MM.1S (cell line): ENCODE measurements around the gene PPP4R1.

Experiments used
- DNase-seq: peaks from one replicate; pipeline ENCODE4 v3.0.0-alpha.2; 2015
- H2AFZ ChIP-seq: fragments of 300-600 bp; sonication (generic); 2 replicates; pipeline ENCODE4 v1.6.0; 2016; ENCODE audit warnings: antibody characterized with exemption, low read length
- H3F3A ChIP-seq: fragments of 300-600 bp; sonication (generic); 2 replicates; pipeline ENCODE4 v1.6.1; 2016; ENCODE audit warnings: mild to moderate bottlenecking, antibody characterized with exemption, low read length, moderate library complexity, mixed read lengths; ENCODE audit not compliant: insufficient read depth
- H3K27ac ChIP-seq: fragments of 300-600 bp; sonication (generic); 2 replicates; pipeline ENCODE4 v1.5.1; 2016; ENCODE audit warnings: mild to moderate bottlenecking, low read length
- H3K27me3 ChIP-seq: fragments of 300-600 bp; sonication (generic); replicated peaks from 2 replicates; pipeline ENCODE4 v1.6.0; 2016; ENCODE audit warnings: low read length; ENCODE audit not compliant: insufficient read depth
- H3K36me3 ChIP-seq: fragments of 300-600 bp; sonication (generic); replicated peaks from 2 replicates; pipeline ENCODE4 v1.6.1; 2016; ENCODE audit warnings: mild to moderate bottlenecking, low read length, mixed read lengths; ENCODE audit not compliant: insufficient read depth
- H3K4me1 ChIP-seq: fragments of 300-600 bp; sonication (generic); 2 replicates; pipeline ENCODE4 v1.6.1; 2016; ENCODE audit warnings: low read length, mixed read lengths
- H3K4me2 ChIP-seq: fragments of 300-600 bp; sonication (generic); 2 replicates; pipeline ENCODE4 v1.6.0; 2016; ENCODE audit warnings: low read depth, low read length
- H3K4me3 ChIP-seq: fragments of 300-600 bp; sonication (generic); 2 replicates; pipeline ENCODE4 v1.5.1; 2016; ENCODE audit warnings: low read length, mixed read lengths
- H3K79me2 ChIP-seq: fragments of 300-600 bp; sonication (generic); 2 replicates; pipeline ENCODE4 v1.6.1; 2016; ENCODE audit warnings: mixed run types, low read length, mixed read lengths
- H3K9ac ChIP-seq: fragments of 300-600 bp; sonication (generic); 2 replicates; pipeline ENCODE4 v1.6.1; 2016; ENCODE audit warnings: low read length, mixed read lengths
- H3K9me2 ChIP-seq: fragments of 300-600 bp; sonication (generic); replicated peaks from 2 replicates; pipeline ENCODE4 v1.6.1; 2016; ENCODE audit warnings: mild to moderate bottlenecking, low read length, mixed read lengths; ENCODE audit not compliant: insufficient read depth
- H3K9me3 ChIP-seq: fragments of 300-600 bp; sonication (generic); replicated peaks from 2 replicates; pipeline ENCODE4 v1.6.1; 2016; ENCODE audit warnings: mild to moderate bottlenecking, low read length, mixed read lengths; ENCODE audit not compliant: insufficient read depth
- H4K20me1 ChIP-seq: fragments of 300-600 bp; sonication (generic); 2 replicates; pipeline ENCODE4 v1.6.1; 2016; ENCODE audit warnings: mild to moderate bottlenecking, low read length, moderate library complexity, mixed read lengths; ENCODE audit not compliant: insufficient read depth
- CTCF ChIP-seq: fragments of 300-600 bp; sonication (generic); IDR thresholded peaks from 2 replicates; pipeline ENCODE4 v1.5.1; 2016; ENCODE audit warnings: antibody characterized with exemption, low read length, mixed read lengths
- EZH2 ChIP-seq: fragments of 300-600 bp; sonication (generic); optimal IDR thresholded peaks from 2 replicates; pipeline ENCODE3; 2017; ENCODE audit warnings: low read depth, mild to moderate bottlenecking, antibody characterized with exemption, low read length, mixed read lengths
- EZH2phosphoT487 ChIP-seq: fragments of 300-600 bp; sonication (generic); IDR thresholded peaks from 2 replicates; pipeline ENCODE4 v1.6.1; 2018; ENCODE audit warnings: antibody characterized with exemption, low read length

Gene PPP4R1

DNA sequence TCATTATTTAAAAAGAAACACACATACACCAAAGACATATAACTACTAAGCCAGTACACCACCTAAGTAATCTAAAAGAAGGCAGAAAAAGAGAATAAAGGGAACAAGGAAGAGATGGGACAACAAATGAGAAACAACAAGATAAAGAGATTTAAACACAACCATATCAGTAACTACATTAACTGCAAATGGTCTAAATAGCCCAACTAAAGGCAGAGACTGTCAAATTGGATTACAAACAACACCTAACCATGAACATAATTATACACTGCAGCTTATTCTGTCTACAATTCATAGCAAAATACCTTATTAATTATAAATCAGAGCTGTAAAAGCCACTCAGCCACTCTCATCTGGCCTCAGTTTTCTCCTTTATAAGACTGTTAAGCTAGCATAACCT is 15.0 kb downstream of the PPP4R1 start:
- H3K36me3 ChIP-seq = no peaks in the 10 kb centered on the region
- H3K4me1 ChIP-seq = peaks cover 9% of the 10 kb centered on the region

DNA sequence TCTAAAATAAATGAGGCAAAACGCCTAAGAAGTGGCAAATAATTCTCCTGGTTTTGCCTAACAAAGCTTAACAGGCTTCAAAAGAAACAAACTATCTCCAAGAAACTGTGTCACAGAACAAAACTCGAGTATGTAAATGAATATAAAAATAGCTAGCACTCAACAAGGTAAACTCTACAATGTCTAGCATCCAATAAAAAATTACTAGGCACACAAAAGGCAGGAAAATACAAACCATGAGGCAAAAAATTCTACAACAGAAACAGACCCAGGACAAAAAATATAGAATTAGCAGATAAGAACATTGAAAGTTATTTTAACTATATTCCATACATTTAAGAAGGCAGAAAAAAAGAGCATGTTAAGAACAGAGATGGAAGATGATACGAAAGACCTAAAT is 16.8 kb downstream of the PPP4R1 start:
- H3K27ac ChIP-seq = no peak overlapping the region
- no peaks in the 10 kb centered on the region for H3F3A ChIP-seq
- H3K36me3 ChIP-seq = no peaks in the 10 kb centered on the region; the same call in 1 of the 2 replicates
- no peak overlapping the region for H3K4me3 ChIP-seq
- peaks cover 65% of the 10 kb centered on the region for H3K79me2 ChIP-seq
- H3K9me2 ChIP-seq = no peaks in the 10 kb centered on the region
- no peaks in the 10 kb centered on the region for H3K27me3 ChIP-seq
- no peaks in the 10 kb centered on the region for H4K20me1 ChIP-seq
- peaks cover 10% of the 10 kb centered on the region for H3K4me1 ChIP-seq
- H3K4me2 ChIP-seq = no peak overlapping the region
- H3K9me3 ChIP-seq = no peaks in the 10 kb centered on the region
- TF ChIP-seq CTCF = no peak
- TF ChIP-seq EZH2phosphoT487 = no peak
- TF ChIP-seq EZH2 = no peak
- no peak overlapping the region for H2AFZ ChIP-seq
- DNase-seq = no peak
- no peak overlapping the region for H3K9ac ChIP-seq

More for the DNA sequence above, 15.0 kb downstream of the PPP4R1 start:
- Histone ChIP-seq H3K4me3 (no peak overlapping the region), H3K9ac (no peak overlapping the region), H4K20me1 (no peaks in the 10 kb centered on the region), H3K27ac (no peak overlapping the region), H3K27me3 (no peaks in the 10 kb centered on the region), H3F3A (no peaks in the 10 kb centered on the region), H3K9me2 (no peaks in the 10 kb centered on the region), H2AFZ (no peak overlapping the region), H3K79me2 (peaks cover 77% of the 10 kb centered on the region), H3K9me3 (no peaks in the 10 kb centered on the region), H3K4me2 (no peak overlapping the region)
- DNase-seq = no peak
- no peak for TF ChIP-seq EZH2
- no peak for TF ChIP-seq CTCF
- no peak for TF ChIP-seq EZH2phosphoT487

DNA sequence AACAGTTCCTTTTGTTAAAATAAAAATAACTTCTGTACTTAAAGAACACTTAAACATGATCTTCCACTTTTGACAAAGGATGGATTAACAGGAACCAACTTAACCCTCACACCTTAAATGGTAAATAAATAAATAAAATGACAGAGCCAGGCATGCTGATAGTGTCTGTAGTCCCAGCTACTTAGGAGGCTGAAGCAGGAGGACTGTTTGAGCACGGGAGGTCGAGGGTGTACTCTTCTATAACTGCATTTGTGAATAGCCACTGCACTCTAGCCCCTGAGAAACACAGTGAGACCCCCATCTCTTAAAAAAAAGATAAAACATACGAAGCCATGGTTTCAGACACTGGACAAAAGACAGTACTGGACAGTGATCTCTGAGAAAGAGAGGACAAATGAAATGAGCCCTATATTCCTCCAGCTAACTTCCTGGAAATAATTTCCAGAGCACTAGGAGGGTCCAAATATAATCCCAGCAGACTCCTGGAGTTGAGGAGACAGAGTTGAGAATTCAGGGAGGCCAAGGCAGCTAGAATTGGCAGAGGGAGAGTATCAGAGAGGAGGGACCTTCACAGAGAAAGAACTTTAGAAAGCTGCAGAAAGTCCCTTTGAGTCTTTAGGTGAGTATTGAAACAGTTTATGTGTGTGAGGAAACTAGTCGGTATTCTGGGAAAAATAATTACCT is 17.4 kb downstream of the PPP4R1 start:
- no peak overlapping the region for H3K27ac ChIP-seq
- no peaks in the 10 kb centered on the region for H3K9me2 ChIP-seq
- TF ChIP-seq CTCF (no peak), EZH2phosphoT487 (no peak), EZH2 (no peak)
- H3K4me2 ChIP-seq = no peak overlapping the region
- no peak overlapping the region for H3K4me3 ChIP-seq
- peaks cover 65% of the 10 kb centered on the region for H3K79me2 ChIP-seq
- no peaks in the 10 kb centered on the region; the same call in 1 of the 2 replicates for H3K36me3 ChIP-seq
- no peak overlapping the region for H3K9ac ChIP-seq
- no peak for DNase-seq
- H3K27me3 ChIP-seq = no peaks in the 10 kb centered on the region
- H2AFZ ChIP-seq = no peak overlapping the region
- no peaks in the 10 kb centered on the region for H3K9me3 ChIP-seq
- no peaks in the 10 kb centered on the region for H3F3A ChIP-seq
- peaks cover 10% of the 10 kb centered on the region for H3K4me1 ChIP-seq
- H4K20me1 ChIP-seq = no peaks in the 10 kb centered on the region
